GM23338 (cell line): ENCODE results near the gene MAT2B. TPM values are rescaled to one million over a fixed set of nuclear protein-coding genes. Genes with fewer than 3 reads are reported as not detected.

Source experiments
- ATAC-seq: fragments of 200-7000 bp; cut with Tn5 transposase; 3 replicates; pipeline ENCODE4 v1.9.1; 2020
- DNase-seq: peaks from one replicate; pipeline ENCODE4 v3.0.0-alpha.2; 2015; ENCODE audit warnings: low spot score
- H2AFZ ChIP-seq: fragments of 200-600 bp; sonication (generic); 2 replicates; pipeline ENCODE4 v1.8.0; 2016; ENCODE audit warnings: antibody characterized with exemption, mild to moderate bottlenecking, moderate library complexity
- H3F3A ChIP-seq: fragments of 200-600 bp; sonication (generic); replicated peaks from 2 replicates; pipeline ENCODE4 v1.8.0; 2017; ENCODE audit warnings: antibody characterized with exemption, mixed run types, low read depth
- H3K27ac ChIP-seq: fragments of 200-600 bp; sonication (generic); 2 replicates; pipeline ENCODE4 v1.6.1; 2016; ENCODE audit warnings: low read depth
- H3K27me3 ChIP-seq: fragments of 200-600 bp; sonication (generic); 2 replicates; pipeline ENCODE4 v1.8.0; 2016; ENCODE audit warnings: mild to moderate bottlenecking, mixed run types, moderate library complexity; ENCODE audit not compliant: insufficient read depth
- H3K36me3 ChIP-seq: fragments of 200-600 bp; sonication (generic); 2 replicates; pipeline ENCODE4 v1.8.0; 2016; ENCODE audit warnings: mild to moderate bottlenecking; ENCODE audit not compliant: insufficient read depth
- H3K4me1 ChIP-seq: fragments of 200-600 bp; sonication (generic); 2 replicates; pipeline ENCODE4 v1.8.0; 2016; ENCODE audit warnings: mild to moderate bottlenecking, moderate library complexity; ENCODE audit not compliant: insufficient read depth
- H3K4me2 ChIP-seq: fragments of 200-600 bp; sonication (generic); 2 replicates; pipeline ENCODE4 v1.7.1; 2017; ENCODE audit warnings: mixed run types
- H3K4me3 ChIP-seq: fragments of 200-600 bp; sonication (generic); 2 replicates; pipeline ENCODE4 v1.6.1; 2016; ENCODE audit warnings: mixed run types
- H3K79me2 ChIP-seq: fragments of 200-600 bp; sonication (generic); replicated peaks from 2 replicates; pipeline ENCODE4 v1.8.0; 2017; ENCODE audit warnings: mild to moderate bottlenecking; ENCODE audit not compliant: insufficient read depth
- H3K9me2 ChIP-seq: fragments of 200-600 bp; sonication (generic); 2 replicates; pipeline ENCODE4 v1.8.0; 2017; ENCODE audit not compliant: insufficient read depth
- H4K20me1 ChIP-seq: fragments of 200-600 bp; sonication (generic); replicated peaks from 2 replicates; pipeline ENCODE4 v1.8.0; 2017; ENCODE audit warnings: mild to moderate bottlenecking; ENCODE audit not compliant: insufficient read depth
- H3K27ac Mint-ChIP-seq: 2 replicates; pipeline ENCODE4 v1.8.0; 2020; ENCODE audit warnings: inconsistent platforms, mild to moderate bottlenecking, moderate library complexity, mixed read lengths
- H3K27me3 Mint-ChIP-seq: 3 replicates; pipeline ENCODE4 v1.8.0; 2022; ENCODE audit warnings: low read depth, mild to moderate bottlenecking, moderate library complexity, mixed read lengths, inconsistent platforms; ENCODE audit not compliant: insufficient read depth, poor library complexity
- H3K36me3 Mint-ChIP-seq: 3 replicates; pipeline ENCODE4 v1.8.0; 2021; ENCODE audit warnings: low read depth, mild to moderate bottlenecking, inconsistent platforms, moderate library complexity, mixed read lengths
- H3K4me1 Mint-ChIP-seq: 3 replicates; pipeline ENCODE4 v1.8.0; 2020; ENCODE audit warnings: mild to moderate bottlenecking, inconsistent platforms, mixed read lengths
- H3K4me3 Mint-ChIP-seq: 3 replicates; pipeline ENCODE4 v1.8.0; 2021; ENCODE audit warnings: moderate library complexity, mild to moderate bottlenecking, inconsistent platforms, mixed read lengths
- H3K9me3 Mint-ChIP-seq: 3 replicates; pipeline ENCODE4 v1.8.0; 2020; ENCODE audit warnings: moderate library complexity, mild to moderate bottlenecking, inconsistent platforms, mixed read lengths
- CREB1 ChIP-seq: fragments of 250-450 bp; sonication (Bioruptor Pico); IDR thresholded peaks from 2 replicates; pipeline ENCODE4 v1.5.0; 2020; ENCODE audit warnings: low read depth, mild to moderate bottlenecking, moderate library complexity
- EZH2 ChIP-seq: fragments of 200-600 bp; sonication (generic); IDR thresholded peaks from one replicate; pipeline ENCODE4 v1.8.0; 2017; ENCODE audit warnings: antibody characterized with exemption, mild to moderate bottlenecking, low read depth; ENCODE audit not compliant: unreplicated experiment
- EZH2phosphoT487 ChIP-seq: fragments of 200-600 bp; sonication (generic); IDR thresholded peaks from one replicate; pipeline ENCODE4 v1.8.1; 2018; ENCODE audit warnings: antibody characterized with exemption; ENCODE audit not compliant: unreplicated experiment
- JUNB ChIP-seq: IDR thresholded peaks from one replicate; pipeline ENCODE4 v1.6.1; 2016; ENCODE audit warnings: antibody characterized with exemption; ENCODE audit not compliant: unreplicated experiment
- NANOG ChIP-seq: IDR thresholded peaks from 2 replicates; pipeline ENCODE4 v1.6.1; 2016; ENCODE audit warnings: antibody characterized with exemption, borderline replicate concordance
- POLR2AphosphoS5 ChIP-seq: IDR thresholded peaks from 2 replicates; pipeline ENCODE4 v1.6.1; 2016; ENCODE audit warnings: antibody characterized with exemption, low read depth
- REST ChIP-seq: IDR thresholded peaks from one replicate; pipeline ENCODE4 v1.6.1; 2018; ENCODE audit warnings: antibody characterized with exemption; ENCODE audit not compliant: unreplicated experiment
- STAT1 ChIP-seq: IDR thresholded peaks from one replicate; pipeline ENCODE4 v1.6.1; 2016; ENCODE audit warnings: antibody characterized with exemption; ENCODE audit not compliant: unreplicated experiment
- ZNF114 ChIP-seq: fragments of 250-450 bp; sonication (Bioruptor Pico); IDR thresholded peaks from 2 replicates; pipeline ENCODE4 v1.5.0; 2020; ENCODE audit warnings: mild to moderate bottlenecking, moderate library complexity
- ZNF331 ChIP-seq: fragments of 250-450 bp; sonication (Bioruptor Pico); IDR thresholded peaks from 2 replicates; pipeline ENCODE4 v1.5.0; 2020; ENCODE audit warnings: low read depth, mild to moderate bottlenecking, moderate library complexity
- polyA plus RNA-seq: library from polyadenylated mRNA; unstranded; fragments of >200 nt; fragmentation: Nextera tagmentation; extraction: Ambion mirVana; gene quantifications from 2 replicates; pipeline ENCODE4 v1.2.1, GENCODE V29; 2016
- total RNA-seq: library from RNA; depleted of rRNA; stranded (reverse); fragments of >200 nt; shearing (Covaris generic); gene quantifications from 2 replicates; pipeline ENCODE4 v1.2.3, GENCODE V29; 2014
- TF ChIP-seq, protein P1 (sequence below): IDR thresholded peaks from 2 replicates; pipeline ENCODE4 v1.6.1; 2016; ENCODE audit warnings: antibody characterized with exemption
- TF ChIP-seq, protein P2 (sequence below): fragments of 250-450 bp; sonication (Bioruptor Pico); IDR thresholded peaks from 2 replicates; pipeline ENCODE4 v1.5.0; 2020; ENCODE audit warnings: mild to moderate bottlenecking, moderate library complexity
- TF ChIP-seq, protein P3 (sequence below), 2 experiments: fragments of 200-600 bp in 1 of 2; sonication (generic) in 1 of 2; conservative IDR thresholded peaks; 2 replicates each; pipeline versions ENCODE4 v1.5.1 to v1.6.1; 2016 to 2017; ENCODE audit warnings: antibody characterized with exemption in 2 of 2, low read depth in 2 of 2, mild to moderate bottlenecking in 2 of 2, moderate library complexity in 1 of 2

Gene MAT2B
- total and polyA plus RNA-seq, 2 experiments from 2014 or later, result 81.4 to 120 TPM

- ATAC-seq, result no peak
- no peaks in the 10 kb centered on the region for H3K9me2 ChIP-seq
- Mint-ChIP-seq H3K4me3 (no peak overlapping the region), H3K36me3 (no peaks in the 10 kb centered on the region), H3K4me1 (peaks cover 8% of the 10 kb centered on the region), H3K9me3 (no peaks in the 10 kb centered on the region), H3K27ac (no peak overlapping the region), H3K27me3 (peaks cover 6% of the 10 kb centered on the region)
- H2AFZ ChIP-seq, result no peak overlapping the region
- H3K27me3 ChIP-seq, result no peaks in the 10 kb centered on the region
- H3K36me3 ChIP-seq, result no peaks in the 10 kb centered on the region
- DNase-seq, result no peak
- H4K20me1 ChIP-seq, result no peaks in the 10 kb centered on the region
- no peak for TF ChIP-seq EZH2
- TF ChIP-seq, protein P1, sequence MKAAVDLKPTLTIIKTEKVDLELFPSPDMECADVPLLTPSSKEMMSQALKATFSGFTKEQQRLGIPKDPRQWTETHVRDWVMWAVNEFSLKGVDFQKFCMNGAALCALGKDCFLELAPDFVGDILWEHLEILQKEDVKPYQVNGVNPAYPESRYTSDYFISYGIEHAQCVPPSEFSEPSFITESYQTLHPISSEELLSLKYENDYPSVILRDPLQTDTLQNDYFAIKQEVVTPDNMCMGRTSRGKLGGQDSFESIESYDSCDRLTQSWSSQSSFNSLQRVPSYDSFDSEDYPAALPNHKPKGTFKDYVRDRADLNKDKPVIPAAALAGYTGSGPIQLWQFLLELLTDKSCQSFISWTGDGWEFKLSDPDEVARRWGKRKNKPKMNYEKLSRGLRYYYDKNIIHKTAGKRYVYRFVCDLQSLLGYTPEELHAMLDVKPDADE, result no peak
- no peak for TF ChIP-seq POLR2AphosphoS5
- TF ChIP-seq REST, result no peak
- TF ChIP-seq, protein P2, sequence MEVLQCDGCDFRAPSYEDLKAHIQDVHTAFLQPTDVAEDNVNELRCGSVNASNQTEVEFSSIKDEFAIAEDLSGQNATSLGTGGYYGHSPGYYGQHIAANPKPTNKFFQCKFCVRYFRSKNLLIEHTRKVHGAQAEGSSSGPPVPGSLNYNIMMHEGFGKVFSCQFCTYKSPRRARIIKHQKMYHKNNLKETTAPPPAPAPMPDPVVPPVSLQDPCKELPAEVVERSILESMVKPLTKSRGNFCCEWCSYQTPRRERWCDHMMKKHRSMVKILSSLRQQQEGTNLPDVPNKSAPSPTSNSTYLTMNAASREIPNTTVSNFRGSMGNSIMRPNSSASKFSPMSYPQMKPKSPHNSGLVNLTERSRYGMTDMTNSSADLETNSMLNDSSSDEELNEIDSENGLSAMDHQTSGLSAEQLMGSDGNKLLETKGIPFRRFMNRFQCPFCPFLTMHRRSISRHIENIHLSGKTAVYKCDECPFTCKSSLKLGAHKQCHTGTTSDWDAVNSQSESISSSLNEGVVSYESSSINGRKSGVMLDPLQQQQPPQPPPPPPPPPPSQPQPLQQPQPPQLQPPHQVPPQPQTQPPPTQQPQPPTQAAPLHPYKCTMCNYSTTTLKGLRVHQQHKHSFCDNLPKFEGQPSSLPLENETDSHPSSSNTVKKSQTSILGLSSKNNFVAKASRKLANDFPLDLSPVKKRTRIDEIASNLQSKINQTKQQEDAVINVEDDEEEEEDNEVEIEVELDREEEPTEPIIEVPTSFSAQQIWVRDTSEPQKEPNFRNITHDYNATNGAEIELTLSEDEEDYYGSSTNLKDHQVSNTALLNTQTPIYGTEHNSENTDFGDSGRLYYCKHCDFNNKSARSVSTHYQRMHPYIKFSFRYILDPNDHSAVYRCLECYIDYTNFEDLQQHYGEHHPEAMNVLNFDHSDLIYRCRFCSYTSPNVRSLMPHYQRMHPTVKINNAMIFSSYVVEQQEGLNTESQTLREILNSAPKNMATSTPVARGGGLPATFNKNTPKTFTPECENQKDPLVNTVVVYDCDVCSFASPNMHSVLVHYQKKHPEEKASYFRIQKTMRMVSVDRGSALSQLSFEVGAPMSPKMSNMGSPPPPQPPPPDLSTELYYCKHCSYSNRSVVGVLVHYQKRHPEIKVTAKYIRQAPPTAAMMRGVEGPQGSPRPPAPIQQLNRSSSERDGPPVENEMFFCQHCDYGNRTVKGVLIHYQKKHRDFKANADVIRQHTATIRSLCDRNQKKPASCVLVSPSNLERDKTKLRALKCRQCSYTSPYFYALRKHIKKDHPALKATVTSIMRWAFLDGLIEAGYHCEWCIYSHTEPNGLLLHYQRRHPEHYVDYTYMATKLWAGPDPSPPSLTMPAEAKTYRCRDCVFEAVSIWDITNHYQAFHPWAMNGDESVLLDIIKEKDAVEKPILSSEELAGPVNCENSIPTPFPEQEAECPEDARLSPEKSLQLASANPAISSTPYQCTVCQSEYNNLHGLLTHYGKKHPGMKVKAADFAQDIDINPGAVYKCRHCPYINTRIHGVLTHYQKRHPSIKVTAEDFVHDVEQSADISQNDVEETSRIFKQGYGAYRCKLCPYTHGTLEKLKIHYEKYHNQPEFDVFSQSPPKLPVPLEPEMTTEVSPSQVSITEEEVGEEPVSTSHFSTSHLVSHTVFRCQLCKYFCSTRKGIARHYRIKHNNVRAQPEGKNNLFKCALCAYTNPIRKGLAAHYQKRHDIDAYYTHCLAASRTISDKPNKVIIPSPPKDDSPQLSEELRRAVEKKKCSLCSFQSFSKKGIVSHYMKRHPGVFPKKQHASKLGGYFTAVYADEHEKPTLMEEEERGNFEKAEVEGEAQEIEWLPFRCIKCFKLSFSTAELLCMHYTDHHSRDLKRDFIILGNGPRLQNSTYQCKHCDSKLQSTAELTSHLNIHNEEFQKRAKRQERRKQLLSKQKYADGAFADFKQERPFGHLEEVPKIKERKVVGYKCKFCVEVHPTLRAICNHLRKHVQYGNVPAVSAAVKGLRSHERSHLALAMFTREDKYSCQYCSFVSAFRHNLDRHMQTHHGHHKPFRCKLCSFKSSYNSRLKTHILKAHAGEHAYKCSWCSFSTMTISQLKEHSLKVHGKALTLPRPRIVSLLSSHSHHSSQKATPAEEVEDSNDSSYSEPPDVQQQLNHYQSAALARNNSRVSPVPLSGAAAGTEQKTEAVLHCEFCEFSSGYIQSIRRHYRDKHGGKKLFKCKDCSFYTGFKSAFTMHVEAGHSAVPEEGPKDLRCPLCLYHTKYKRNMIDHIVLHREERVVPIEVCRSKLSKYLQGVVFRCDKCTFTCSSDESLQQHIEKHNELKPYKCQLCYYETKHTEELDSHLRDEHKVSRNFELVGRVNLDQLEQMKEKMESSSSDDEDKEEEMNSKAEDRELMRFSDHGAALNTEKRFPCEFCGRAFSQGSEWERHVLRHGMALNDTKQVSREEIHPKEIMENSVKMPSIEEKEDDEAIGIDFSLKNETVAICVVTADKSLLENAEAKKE (CRISPR knock-in tag), result no peak
- TF ChIP-seq CREB1 (CRISPR knock-in tag), result no peak
- no peak for TF ChIP-seq STAT1
- TF ChIP-seq EZH2phosphoT487, result no peak
- TF ChIP-seq ZNF114 (CRISPR knock-in tag), result no peak
- no peak for TF ChIP-seq ZNF331
- TF ChIP-seq JUNB, result no peak
- TF ChIP-seq, protein P3, sequence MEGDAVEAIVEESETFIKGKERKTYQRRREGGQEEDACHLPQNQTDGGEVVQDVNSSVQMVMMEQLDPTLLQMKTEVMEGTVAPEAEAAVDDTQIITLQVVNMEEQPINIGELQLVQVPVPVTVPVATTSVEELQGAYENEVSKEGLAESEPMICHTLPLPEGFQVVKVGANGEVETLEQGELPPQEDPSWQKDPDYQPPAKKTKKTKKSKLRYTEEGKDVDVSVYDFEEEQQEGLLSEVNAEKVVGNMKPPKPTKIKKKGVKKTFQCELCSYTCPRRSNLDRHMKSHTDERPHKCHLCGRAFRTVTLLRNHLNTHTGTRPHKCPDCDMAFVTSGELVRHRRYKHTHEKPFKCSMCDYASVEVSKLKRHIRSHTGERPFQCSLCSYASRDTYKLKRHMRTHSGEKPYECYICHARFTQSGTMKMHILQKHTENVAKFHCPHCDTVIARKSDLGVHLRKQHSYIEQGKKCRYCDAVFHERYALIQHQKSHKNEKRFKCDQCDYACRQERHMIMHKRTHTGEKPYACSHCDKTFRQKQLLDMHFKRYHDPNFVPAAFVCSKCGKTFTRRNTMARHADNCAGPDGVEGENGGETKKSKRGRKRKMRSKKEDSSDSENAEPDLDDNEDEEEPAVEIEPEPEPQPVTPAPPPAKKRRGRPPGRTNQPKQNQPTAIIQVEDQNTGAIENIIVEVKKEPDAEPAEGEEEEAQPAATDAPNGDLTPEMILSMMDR (conservative IDR thresholded peaks at IDR 0.05; ENCODE audit: low read depth in 2 of 2), result no peak
- TF ChIP-seq NANOG, result no peak
- H3K4me2 ChIP-seq, result no peak overlapping the region
- no peak overlapping the region for H3K27ac ChIP-seq
- H3K4me3 ChIP-seq, result no peak overlapping the region
- H3F3A ChIP-seq, result no peaks in the 10 kb centered on the region
- H3K4me1 ChIP-seq, result peaks cover 12% of the 10 kb centered on the region
- no peaks in the 10 kb centered on the region for H3K79me2 ChIP-seq
Observed at GRCh38 chr5:163548649-163549048, 43.2 kb downstream of the MAT2B start.
